Kidney glomerular epithelial cell (primary cell): ENCODE measurements around the gene GALNTL6.

Experiments used
- DNase-seq: peaks from one replicate; lab custom pipeline; 2025; lab: John Stamatoyannopoulos, UW

Gene GALNTL6

GRCh38 chr4:172009446-172010230, 196.4 kb downstream of the GALNTL6 start:
- no peak for DNase-seq

GRCh38 chr4:172011196-172011595, 198.0 kb downstream of the GALNTL6 start:
- no peak for DNase-seq

- DNase-seq: no peak
Measured at GRCh38 chr4:172018358-172018757, 205.2 kb downstream of the GALNTL6 start.

- no peak for DNase-seq
Measured at GRCh38 chr4:172035562-172035961, 222.4 kb downstream of the GALNTL6 start.

- no peak for DNase-seq
Measured at GRCh38 chr4:172040766-172041165, 227.6 kb downstream of the GALNTL6 start.

- DNase-seq: peak; percentile 3
Measured at GRCh38 chr4:172042714-172043114, 229.5 kb downstream of the GALNTL6 start.

GRCh38 chr4:172045981-172046380, 232.8 kb downstream of the GALNTL6 start:
- no peak for DNase-seq

GRCh38 chr4:172048666-172049065, 235.5 kb downstream of the GALNTL6 start:
- DNase-seq: no peak

- no peak for DNase-seq
Measured at GRCh38 chr4:172050911-172051310, 237.7 kb downstream of the GALNTL6 start.

GRCh38 chr4:172055046-172055445, 241.8 kb downstream of the GALNTL6 start:
- DNase-seq: no peak

GRCh38 chr4:172055498-172055897, 242.3 kb downstream of the GALNTL6 start:
- DNase-seq: no peak

GRCh38 chr4:172061204-172061603, 248.0 kb downstream of the GALNTL6 start:
- no peak for DNase-seq

- DNase-seq: no peak
Measured at GRCh38 chr4:172068506-172068905, 255.3 kb downstream of the GALNTL6 start.

GRCh38 chr4:172073590-172073989, 260.4 kb downstream of the GALNTL6 start:
- no peak for DNase-seq

- DNase-seq: no peak
Measured at GRCh38 chr4:172083272-172083671, 270.1 kb downstream of the GALNTL6 start.

- DNase-seq: no peak
Measured at GRCh38 chr4:172088556-172088955, 275.4 kb downstream of the GALNTL6 start.

- DNase-seq: no peak
Measured at GRCh38 chr4:172095161-172095560, 282.0 kb downstream of the GALNTL6 start.

- no peak for DNase-seq
Measured at GRCh38 chr4:172096786-172097185, 283.6 kb downstream of the GALNTL6 start.

- no peak for DNase-seq
Measured at GRCh38 chr4:172099376-172099775, 286.2 kb downstream of the GALNTL6 start.

- no peak for DNase-seq
Measured at GRCh38 chr4:172103456-172103855, 290.3 kb downstream of the GALNTL6 start.

GRCh38 chr4:172104539-172104938, 291.3 kb downstream of the GALNTL6 start:
- no peak for DNase-seq

GRCh38 chr4:172105918-172106317, 292.7 kb downstream of the GALNTL6 start:
- DNase-seq: no peak

GRCh38 chr4:172109466-172109865, 296.3 kb downstream of the GALNTL6 start:
- no peak for DNase-seq

- DNase-seq: no peak
Measured at GRCh38 chr4:172124656-172125308, 311.6 kb downstream of the GALNTL6 start.
